ENCODE results near the gene TRAIP.

DNA sequence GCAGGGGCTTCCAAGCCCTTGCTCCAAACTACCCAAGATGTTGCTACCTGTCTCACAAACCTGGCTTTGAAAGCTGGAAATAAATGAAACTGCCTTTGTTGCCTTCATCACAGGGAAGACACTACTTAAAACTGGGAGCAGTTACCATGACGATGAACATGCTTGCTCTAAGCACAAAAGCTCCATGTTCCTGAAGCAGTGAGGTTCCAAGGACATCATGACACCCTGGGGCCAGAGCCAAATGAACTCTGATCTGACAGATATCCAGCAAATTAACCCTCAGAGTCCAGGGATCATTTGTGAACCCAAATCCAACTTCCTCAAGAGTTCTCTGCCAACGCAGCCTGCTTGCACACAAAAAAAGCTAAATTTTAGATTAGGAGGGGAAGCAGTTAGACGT is 10.7 kb downstream of the TRAIP start:
- TF ChIP-seq, protein P1, sequence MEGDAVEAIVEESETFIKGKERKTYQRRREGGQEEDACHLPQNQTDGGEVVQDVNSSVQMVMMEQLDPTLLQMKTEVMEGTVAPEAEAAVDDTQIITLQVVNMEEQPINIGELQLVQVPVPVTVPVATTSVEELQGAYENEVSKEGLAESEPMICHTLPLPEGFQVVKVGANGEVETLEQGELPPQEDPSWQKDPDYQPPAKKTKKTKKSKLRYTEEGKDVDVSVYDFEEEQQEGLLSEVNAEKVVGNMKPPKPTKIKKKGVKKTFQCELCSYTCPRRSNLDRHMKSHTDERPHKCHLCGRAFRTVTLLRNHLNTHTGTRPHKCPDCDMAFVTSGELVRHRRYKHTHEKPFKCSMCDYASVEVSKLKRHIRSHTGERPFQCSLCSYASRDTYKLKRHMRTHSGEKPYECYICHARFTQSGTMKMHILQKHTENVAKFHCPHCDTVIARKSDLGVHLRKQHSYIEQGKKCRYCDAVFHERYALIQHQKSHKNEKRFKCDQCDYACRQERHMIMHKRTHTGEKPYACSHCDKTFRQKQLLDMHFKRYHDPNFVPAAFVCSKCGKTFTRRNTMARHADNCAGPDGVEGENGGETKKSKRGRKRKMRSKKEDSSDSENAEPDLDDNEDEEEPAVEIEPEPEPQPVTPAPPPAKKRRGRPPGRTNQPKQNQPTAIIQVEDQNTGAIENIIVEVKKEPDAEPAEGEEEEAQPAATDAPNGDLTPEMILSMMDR (IDR thresholded peaks at IDR 0.05), result no peak
- TF ChIP-seq EZH2 (IDR thresholded peaks at IDR 0.05; ENCODE audit: borderline replicate concordance, insufficient read depth, low read depth, low read length, poor library complexity, severe bottlenecking), result no peak
